Trophoblast cell (in vitro differentiated cells and primary cell): ENCODE data around the gene DISC1.
A peak's percentile ranks its signal among the peaks of the same experiment; 100 is the strongest.

Experiments used
- DNase-seq, 2 donors: peaks; one replicate each; pipeline ENCODE4 v3.0.0-alpha.2; 2016
- H2AFZ ChIP-seq: 2 replicates; pipeline ENCODE4 v1.6.1; 2013; ENCODE audit warnings: low read length, moderate library complexity, mild to moderate bottlenecking; ENCODE audit not compliant: insufficient read depth, poor library complexity
- H2AK5ac ChIP-seq: 2 replicates; pipeline ENCODE4 v1.6.1; 2013; ENCODE audit warnings: mild to moderate bottlenecking, low read length
- H2BK120ac ChIP-seq: 2 replicates; pipeline ENCODE4 v1.6.1; 2013; ENCODE audit warnings: low read length, mild to moderate bottlenecking, moderate library complexity; ENCODE audit not compliant: insufficient read depth, poor library complexity
- H2BK12ac ChIP-seq: 2 replicates; pipeline ENCODE4 v1.6.1; 2013; ENCODE audit warnings: mild to moderate bottlenecking, low read length, moderate library complexity
- H2BK5ac ChIP-seq: 2 replicates; pipeline ENCODE4 v1.6.1; 2013; ENCODE audit warnings: low read length, low read depth, moderate library complexity, mild to moderate bottlenecking; ENCODE audit not compliant: poor library complexity
- H3K14ac ChIP-seq: 2 replicates; pipeline ENCODE4 v1.6.1; 2013; ENCODE audit warnings: mild to moderate bottlenecking, low read length
- H3K18ac ChIP-seq: 2 replicates; pipeline ENCODE4 v1.6.1; 2013; ENCODE audit warnings: mild to moderate bottlenecking, low read length
- H3K23ac ChIP-seq: 2 replicates; pipeline ENCODE4 v1.6.1; 2013; ENCODE audit warnings: low read length
- H3K27ac ChIP-seq: 2 replicates; pipeline ENCODE4 v1.5.1; 2013; ENCODE audit warnings: low read depth, mild to moderate bottlenecking, inconsistent platforms, low read length, moderate library complexity
- H3K27me3 ChIP-seq: 2 replicates; pipeline ENCODE4 v1.6.1; 2013; ENCODE audit warnings: inconsistent platforms, mild to moderate bottlenecking, low read length, moderate library complexity; ENCODE audit not compliant: insufficient read depth
- H3K36me3 ChIP-seq, 2 experiments: 1 replicate in 1 of 2; 2 replicates in 1 of 2; pipeline ENCODE4 v1.6.1; 2013; ENCODE audit warnings: low read length in 2 of 2, mild to moderate bottlenecking in 2 of 2, moderate library complexity in 1 of 2; ENCODE audit not compliant: insufficient read depth in 2 of 2, control insufficient read depth in 1 of 2
- H3K4ac ChIP-seq: 2 replicates; pipeline ENCODE4 v1.6.1; 2013; ENCODE audit warnings: low read depth, mild to moderate bottlenecking, low read length, moderate library complexity
- H3K4me1 ChIP-seq, 2 experiments: 1 replicate in 1 of 2; 2 replicates in 1 of 2; pipeline ENCODE4 v1.6.1; 2013; ENCODE audit warnings: low read length in 2 of 2, mild to moderate bottlenecking in 2 of 2, moderate library complexity in 1 of 2; ENCODE audit not compliant: insufficient read depth in 2 of 2, control insufficient read depth in 1 of 2
- H3K4me2 ChIP-seq: 2 replicates; pipeline ENCODE4 v1.6.1; 2013; ENCODE audit warnings: inconsistent platforms, mild to moderate bottlenecking, low read length, moderate library complexity
- H3K4me3 ChIP-seq: 2 replicates; pipeline ENCODE4 v1.5.1; 2013; ENCODE audit warnings: mild to moderate bottlenecking, low read depth, low read length, inconsistent platforms
- H3K79me1 ChIP-seq: one replicate; pipeline ENCODE4 v1.6.1; 2013; ENCODE audit warnings: low read length
- H3K79me2 ChIP-seq: 2 replicates; pipeline ENCODE4 v1.6.1; 2013; ENCODE audit warnings: low read length, mild to moderate bottlenecking; ENCODE audit not compliant: control insufficient read depth, insufficient read depth, poor library complexity
- H3K9ac ChIP-seq: 2 replicates; pipeline ENCODE4 v1.6.1; 2013; ENCODE audit warnings: mild to moderate bottlenecking, low read length
- H3K9me3 ChIP-seq: 2 replicates; pipeline ENCODE4 v1.6.1; 2013; ENCODE audit warnings: low read depth, mild to moderate bottlenecking, control low read depth, inconsistent platforms, low read length; ENCODE audit not compliant: insufficient read depth
- H4K12ac ChIP-seq: 2 replicates; pipeline ENCODE4 v1.6.1; 2013; ENCODE audit warnings: low read depth, mild to moderate bottlenecking, low read length, moderate library complexity
- H4K8ac ChIP-seq: 2 replicates; pipeline ENCODE4 v1.6.1; 2013; ENCODE audit warnings: low read depth, mild to moderate bottlenecking, low read length, moderate library complexity
- H4K91ac ChIP-seq: one replicate; pipeline ENCODE4 v1.6.1; 2013; ENCODE audit warnings: low read depth, mild to moderate bottlenecking, low read length, moderate library complexity
- WGBS: extraction: QIAGEN DNeasy Blood & Tissue Kit; methylation state at CpG from one replicate; pipeline ENCODE4 v1.1.7; 2013; ENCODE audit warnings: missing lambda C conversion rate; ENCODE audit not compliant: insufficient read length, insufficient coverage; ENCODE audit errors: extremely low coverage; 5-methylcytosine and 5-hydroxymethylcytosine counted together

DISC1 gene

GRCh38 chr1:231970684-231971083 lies 344.1 kb downstream of the DISC1 start:
- no peak overlapping the region for H3K23ac ChIP-seq
- no peaks in the 10 kb centered on the region for H3K27me3 ChIP-seq
- H3K79me1 ChIP-seq = no peaks in the 10 kb centered on the region
- no peaks in the 10 kb centered on the region for H3K79me2 ChIP-seq
- H3K14ac ChIP-seq = no peak overlapping the region
- peak in 1 of 2 donors; percentile 33 for DNase-seq
- H2AK5ac ChIP-seq = no peak overlapping the region
- H3K4me3 ChIP-seq = no peak overlapping the region
- H3K9me3 ChIP-seq = no peaks in the 10 kb centered on the region
- H4K12ac ChIP-seq = no peak overlapping the region
- H3K4ac ChIP-seq = no peak overlapping the region
- H2BK5ac ChIP-seq = no peak overlapping the region
- H3K4me2 ChIP-seq = no peak overlapping the region
- H3K36me3 ChIP-seq = no peaks in the 10 kb centered on the region
- no CpG with 5 or more reads among the region's 2 CpGs for WGBS
- H2AFZ ChIP-seq = no peak overlapping the region
- H3K18ac ChIP-seq = no peak overlapping the region
- no peak overlapping the region for H2BK12ac ChIP-seq
- H4K91ac ChIP-seq = no peak overlapping the region
- H3K27ac ChIP-seq = no peak overlapping the region
- H3K4me1 ChIP-seq = peaks cover 0 to under 1% of the 10 kb centered on the region in 2 experiments
- H4K8ac ChIP-seq = no peak overlapping the region
- no peak overlapping the region for H2BK120ac ChIP-seq
- H3K9ac ChIP-seq = no peak overlapping the region

- Histone ChIP-seq H3K14ac (no peak overlapping the region), H3K79me2 (no peaks in the 10 kb centered on the region), H3K18ac (no peak overlapping the region), H3K4ac (no peak overlapping the region), H2AK5ac (no peak overlapping the region), H3K4me2 (no peak overlapping the region), H2BK5ac (no peak overlapping the region), H3K79me1 (no peaks in the 10 kb centered on the region), H4K8ac (no peak overlapping the region), H2AFZ (no peak overlapping the region), H2BK12ac (no peak overlapping the region), H4K91ac (no peak overlapping the region), H3K4me3 (no peak overlapping the region), H3K27me3 (no peaks in the 10 kb centered on the region), H3K9me3 (no peaks in the 10 kb centered on the region), H3K9ac (no peak overlapping the region), H2BK120ac (no peak overlapping the region), H3K36me3 (no peaks in the 10 kb centered on the region), H3K4me1 (no peaks in the 10 kb centered on the region), H3K27ac (no peak overlapping the region), H3K23ac (no peak overlapping the region), H4K12ac (no peak overlapping the region)
- WGBS = no CpG with 5 or more reads among the region's 12 CpGs
- peak; percentile 27 to 74 for DNase-seq
Measured at GRCh38 chr1:231971397-231972110, 345.0 kb downstream of the DISC1 start.

DNA sequence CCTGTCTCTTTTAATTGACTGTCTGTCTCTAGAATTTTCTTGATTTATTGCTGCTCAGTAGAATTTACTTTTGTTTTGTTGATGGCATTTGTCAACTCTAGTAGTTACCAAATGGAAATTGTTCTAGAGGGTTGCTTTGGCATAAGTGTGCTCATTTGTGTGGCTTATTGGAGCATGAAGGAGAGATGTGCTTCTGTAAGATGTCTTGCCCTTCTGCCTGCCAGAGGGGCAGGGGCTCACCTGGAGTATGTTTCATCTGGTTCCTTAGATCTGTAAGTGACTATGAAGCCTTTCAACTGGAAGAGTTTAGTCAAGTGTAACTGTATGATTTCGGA lies 345.5 kb downstream of the DISC1 start:
- Histone ChIP-seq H4K91ac (no peak overlapping the region), H3K18ac (no peak overlapping the region), H2AFZ (no peak overlapping the region), H2BK12ac (no peak overlapping the region), H3K9ac (no peak overlapping the region), H4K8ac (no peak overlapping the region), H3K79me1 (no peaks in the 10 kb centered on the region), H3K27ac (no peak overlapping the region), H3K36me3 (no peaks in the 10 kb centered on the region), H4K12ac (no peak overlapping the region), H3K14ac (no peak overlapping the region), H3K4ac (no peak overlapping the region), H2AK5ac (no peak overlapping the region), H3K4me2 (no peak overlapping the region), H3K23ac (no peak overlapping the region), H3K4me1 (no peaks in the 10 kb centered on the region), H3K9me3 (no peaks in the 10 kb centered on the region), H3K79me2 (no peaks in the 10 kb centered on the region), H2BK120ac (no peak overlapping the region), H2BK5ac (no peak overlapping the region), H3K27me3 (no peaks in the 10 kb centered on the region), H3K4me3 (no peak overlapping the region)
- no CpG with 5 or more reads among the region's 1 CpG for WGBS
- DNase-seq = no peak

DNA sequence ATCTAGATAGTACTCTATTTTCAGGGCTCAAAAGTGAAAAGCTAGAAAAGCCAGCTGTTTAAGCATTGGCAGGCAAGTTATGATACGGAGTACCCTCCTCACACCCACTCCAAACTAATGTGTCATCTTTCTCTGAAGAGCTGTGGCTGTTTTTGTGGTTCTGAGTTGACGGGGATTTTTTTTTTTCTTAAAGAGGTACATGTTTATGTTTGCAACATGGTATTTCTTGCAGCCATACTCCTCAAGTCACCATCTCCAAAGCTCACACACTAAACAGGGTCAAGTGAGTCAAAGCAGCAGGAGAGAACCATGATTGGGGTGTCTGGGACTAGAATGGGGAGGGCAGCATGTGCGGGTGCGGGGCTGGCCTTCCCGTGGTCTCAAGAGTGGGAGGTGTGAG lies 347.2 kb downstream of the DISC1 start:
- no peak overlapping the region for H4K8ac ChIP-seq
- no peaks in the 10 kb centered on the region for H3K36me3 ChIP-seq
- H3K79me1 ChIP-seq = no peaks in the 10 kb centered on the region
- no peaks in the 10 kb centered on the region for H3K79me2 ChIP-seq
- H3K27me3 ChIP-seq = no peaks in the 10 kb centered on the region
- no peak overlapping the region for H2AK5ac ChIP-seq
- H4K12ac ChIP-seq = no peak overlapping the region
- no peak overlapping the region for H2BK5ac ChIP-seq
- no peak overlapping the region for H2AFZ ChIP-seq
- DNase-seq = no peak
- H3K27ac ChIP-seq = no peak overlapping the region
- no peak overlapping the region for H4K91ac ChIP-seq
- H3K14ac ChIP-seq = no peak overlapping the region
- H2BK120ac ChIP-seq = no peak overlapping the region
- no peak overlapping the region for H3K4me2 ChIP-seq
- H3K23ac ChIP-seq = no peak overlapping the region
- H2BK12ac ChIP-seq = no peak overlapping the region
- no peak overlapping the region for H3K4me3 ChIP-seq
- no peaks in the 10 kb centered on the region for H3K9me3 ChIP-seq
- H3K9ac ChIP-seq = no peak overlapping the region
- no CpG with 5 or more reads among the region's 5 CpGs for WGBS
- H3K4ac ChIP-seq = no peak overlapping the region
- H3K4me1 ChIP-seq = no peaks in the 10 kb centered on the region
- no peak overlapping the region for H3K18ac ChIP-seq
